GM19099 (cell line): ENCODE data around the gene SNTG2.

Experiments
- POLR2A ChIP-seq: IDR thresholded peaks from 3 replicates; pipeline ENCODE4 v1.6.1; 2011; ENCODE audit warnings: low read depth; ENCODE audit not compliant: insufficient read length; ENCODE audit errors: extremely low read depth

Gene SNTG2

GRCh38 chr2:1147873-1148612, 197.4 kb downstream of the SNTG2 start:
- TF ChIP-seq POLR2A, result no peak

- no peak for TF ChIP-seq POLR2A
Measured at GRCh38 chr2:1150724-1151511, 200.3 kb downstream of the SNTG2 start.

- TF ChIP-seq POLR2A, result no peak
Measured at GRCh38 chr2:1152375-1152774, 201.7 kb downstream of the SNTG2 start.

GRCh38 chr2:1153920-1154319, 203.3 kb downstream of the SNTG2 start:
- TF ChIP-seq POLR2A, result no peak

- TF ChIP-seq POLR2A, result no peak
Measured at GRCh38 chr2:1154710-1155594, 204.3 kb downstream of the SNTG2 start.

GRCh38 chr2:1156059-1156458, 205.4 kb downstream of the SNTG2 start:
- no peak for TF ChIP-seq POLR2A

GRCh38 chr2:1156531-1156930, 205.9 kb downstream of the SNTG2 start:
- TF ChIP-seq POLR2A, result no peak

- no peak for TF ChIP-seq POLR2A
Measured at GRCh38 chr2:1157107-1157506, 206.5 kb downstream of the SNTG2 start.

GRCh38 chr2:1159013-1159412, 208.4 kb downstream of the SNTG2 start:
- TF ChIP-seq POLR2A, result no peak

GRCh38 chr2:1162246-1162645, 211.6 kb downstream of the SNTG2 start:
- TF ChIP-seq POLR2A, result no peak

GRCh38 chr2:1162768-1163584, 212.3 kb downstream of the SNTG2 start:
- no peak for TF ChIP-seq POLR2A

- no peak for TF ChIP-seq POLR2A
Measured at GRCh38 chr2:1166976-1167375, 216.3 kb downstream of the SNTG2 start.

- no peak for TF ChIP-seq POLR2A
Measured at GRCh38 chr2:1168846-1169245, 218.2 kb downstream of the SNTG2 start.

- TF ChIP-seq POLR2A, result no peak
Measured at GRCh38 chr2:1169291-1169949, 218.8 kb downstream of the SNTG2 start.
